Measurements from ENCODE around the gene KIRREL3.

- TF ChIP-seq REST (IDR thresholded peaks at IDR 0.05; ENCODE audit: insufficient replicate concordance, low read depth) (no peak), CTCF (IDR thresholded peaks at IDR 0.05; ENCODE audit: insufficient read depth, low read length) (no peak), GABPA (IDR thresholded peaks at IDR 0.05; ENCODE audit: low read depth) (no peak), POLR2AphosphoS5 (IDR thresholded peaks at IDR 0.05; ENCODE audit: low read depth) (no peak)
These were observed 253.3 kb downstream of the KIRREL3 start for GRCh38 chr11:126747315-126747714.

Data from HL-60 (cell line).